AG09309 (cell line): Measurements from ENCODE around the gene CDC42BPB.
A peak's percentile ranks its signal among the peaks of the same experiment; 100 is the strongest.

Source experiments
- DNase-seq: peaks from one replicate; pipeline ENCODE4 v3.0.0-alpha.2; 2010; ENCODE audit warnings: low read depth
- H3K4me3 ChIP-seq: 2 replicates; pipeline ENCODE4 v1.5.1; 2011; ENCODE audit warnings: mild to moderate bottlenecking, low read depth, low read length, moderate library complexity; ENCODE audit not compliant: control insufficient read depth
- TF ChIP-seq, protein P1 (sequence below): IDR thresholded peaks from 2 replicates; pipeline ENCODE4 v1.5.1; 2011; ENCODE audit warnings: mild to moderate bottlenecking, low read depth, low read length, inconsistent platforms; ENCODE audit not compliant: insufficient read depth, control insufficient read depth; ENCODE audit errors: missing control alignments

CDC42BPB gene

DNA sequence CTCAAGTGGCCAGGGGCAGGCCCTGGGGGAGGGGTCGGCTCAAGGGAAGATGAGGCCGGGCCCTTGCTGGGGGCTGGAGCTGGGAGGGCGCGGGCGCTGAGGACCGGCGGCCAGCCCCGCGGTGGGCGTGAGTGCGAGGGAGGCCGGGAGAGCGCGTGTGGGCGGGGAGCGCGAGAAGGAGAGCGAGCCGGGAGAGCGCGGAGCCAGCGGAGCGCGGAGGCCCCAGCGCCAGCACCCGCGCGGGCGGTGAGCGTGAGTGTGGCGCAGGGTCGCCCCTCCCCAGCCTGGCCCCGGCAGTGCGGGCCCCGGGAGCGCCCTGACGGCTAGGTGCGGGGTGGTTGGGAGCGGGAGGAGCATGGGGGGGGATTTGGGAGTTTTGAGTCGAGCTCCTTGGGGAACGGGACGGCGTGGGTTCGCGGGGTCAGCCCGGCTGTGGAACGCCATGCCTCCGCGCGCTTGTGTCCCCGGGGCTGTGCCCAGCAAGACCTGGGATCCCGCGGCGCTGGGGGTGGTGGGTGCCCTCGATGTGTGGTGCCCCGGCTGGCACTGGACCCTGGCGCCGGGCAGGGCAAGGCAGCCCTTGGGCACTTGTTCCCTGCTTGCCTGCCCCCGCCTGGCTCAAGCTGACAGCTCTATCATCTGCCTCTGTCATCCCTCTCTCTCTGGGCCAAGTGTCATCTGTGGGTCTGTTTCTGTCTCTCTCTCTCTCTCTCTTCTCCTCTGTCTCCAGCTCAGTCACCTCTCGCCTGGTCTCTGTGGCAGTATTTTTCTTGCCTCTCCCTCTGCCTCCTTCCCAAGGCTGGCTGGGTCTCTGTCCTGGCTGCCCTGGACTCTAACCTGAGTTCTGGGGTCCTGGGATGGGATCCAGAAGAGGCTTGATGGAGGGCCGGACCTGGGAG is 26.9 kb upstream of the CDC42BPB start, which contains the start of gene LBHD2:
Gene LBHD2 (plus strand): TSS at position 190 of the 899 bp plus-strand sequence. CDS start 1,803 bp downstream, outside the sequence.
- no peak within 1 kb of the TSS for H3K4me3 ChIP-seq
- TF ChIP-seq, protein P1, sequence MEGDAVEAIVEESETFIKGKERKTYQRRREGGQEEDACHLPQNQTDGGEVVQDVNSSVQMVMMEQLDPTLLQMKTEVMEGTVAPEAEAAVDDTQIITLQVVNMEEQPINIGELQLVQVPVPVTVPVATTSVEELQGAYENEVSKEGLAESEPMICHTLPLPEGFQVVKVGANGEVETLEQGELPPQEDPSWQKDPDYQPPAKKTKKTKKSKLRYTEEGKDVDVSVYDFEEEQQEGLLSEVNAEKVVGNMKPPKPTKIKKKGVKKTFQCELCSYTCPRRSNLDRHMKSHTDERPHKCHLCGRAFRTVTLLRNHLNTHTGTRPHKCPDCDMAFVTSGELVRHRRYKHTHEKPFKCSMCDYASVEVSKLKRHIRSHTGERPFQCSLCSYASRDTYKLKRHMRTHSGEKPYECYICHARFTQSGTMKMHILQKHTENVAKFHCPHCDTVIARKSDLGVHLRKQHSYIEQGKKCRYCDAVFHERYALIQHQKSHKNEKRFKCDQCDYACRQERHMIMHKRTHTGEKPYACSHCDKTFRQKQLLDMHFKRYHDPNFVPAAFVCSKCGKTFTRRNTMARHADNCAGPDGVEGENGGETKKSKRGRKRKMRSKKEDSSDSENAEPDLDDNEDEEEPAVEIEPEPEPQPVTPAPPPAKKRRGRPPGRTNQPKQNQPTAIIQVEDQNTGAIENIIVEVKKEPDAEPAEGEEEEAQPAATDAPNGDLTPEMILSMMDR: no peak
- DNase-seq: no peak

DNA sequence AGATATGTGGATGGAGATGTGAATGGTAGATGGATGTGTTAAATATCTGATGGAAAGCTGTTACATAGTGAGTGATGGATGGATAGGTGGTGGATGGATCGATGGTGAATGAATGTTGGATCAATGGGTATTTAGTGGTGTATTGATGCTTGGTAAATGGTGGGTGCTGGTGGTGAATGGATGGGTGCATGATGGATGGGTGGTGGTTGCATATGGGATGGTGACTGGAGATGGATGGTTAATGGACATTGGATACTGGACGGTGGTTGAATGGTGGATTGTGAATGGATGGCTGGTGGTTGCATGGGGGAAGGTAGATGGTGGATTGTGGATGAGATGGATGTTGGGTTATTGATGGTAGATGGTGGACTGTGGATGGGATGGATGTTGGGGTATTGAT is 24.6 kb upstream of the CDC42BPB start:
- DNase-seq: no peak
- TF ChIP-seq, protein P1: no peak
- H3K4me3 ChIP-seq: no peak overlapping the region

DNA sequence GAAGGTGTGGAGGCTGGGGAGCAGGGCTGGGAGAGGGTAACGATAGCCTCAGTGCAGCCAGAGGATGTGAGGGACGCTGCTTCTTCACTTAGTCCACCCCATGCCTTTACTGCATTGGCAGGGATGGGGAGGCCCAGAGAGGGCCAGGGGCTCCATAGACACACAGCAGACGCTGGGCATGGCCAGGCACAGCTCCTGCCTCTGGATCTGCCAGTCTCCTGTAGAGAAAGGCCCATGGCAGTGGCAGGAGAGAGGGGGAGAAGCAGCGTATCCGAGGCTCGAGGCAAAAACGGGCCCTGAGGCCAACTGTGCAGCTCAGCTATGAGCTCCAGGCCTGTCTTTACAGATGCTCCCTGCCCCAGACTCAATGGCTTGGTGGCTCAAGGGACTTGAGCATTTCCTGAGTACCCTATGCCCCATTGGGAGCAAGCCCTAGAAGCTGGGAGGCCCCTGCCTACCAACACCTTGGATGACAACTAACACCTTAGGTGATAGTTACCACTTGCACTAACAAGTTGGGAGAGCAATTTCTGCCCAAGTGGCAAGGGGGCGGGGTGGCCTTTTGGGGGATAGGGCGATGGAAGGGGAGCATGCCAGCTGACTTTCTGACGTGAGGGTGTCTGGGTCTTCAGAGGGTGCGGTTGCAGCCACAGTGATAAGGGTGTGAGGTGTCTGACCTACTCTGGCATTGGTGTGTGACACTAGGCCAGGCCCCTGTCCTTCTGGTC is 21.7 kb upstream of the CDC42BPB start:
- H3K4me3 ChIP-seq: no peak overlapping the region
- TF ChIP-seq, protein P1: no peak
- no peak for DNase-seq

DNA sequence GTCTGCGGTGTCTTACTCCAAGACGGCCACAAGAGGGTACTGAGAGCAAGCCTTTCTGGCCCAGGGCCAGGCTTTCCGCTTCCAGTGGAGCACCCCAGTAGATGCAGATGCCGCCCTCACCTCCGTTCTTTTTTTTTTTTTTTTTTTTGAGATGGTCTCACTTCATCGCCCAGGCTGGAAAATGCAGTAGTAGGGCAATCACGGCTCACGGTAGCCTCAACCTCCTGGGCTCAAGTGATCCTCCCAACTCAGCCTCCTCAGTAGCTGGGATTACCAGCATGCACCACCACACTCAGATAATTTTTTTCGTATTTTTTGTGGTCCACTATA is 21.0 kb upstream of the CDC42BPB start:
- DNase-seq: peak; percentile 37
- no peak overlapping the region for H3K4me3 ChIP-seq
- TF ChIP-seq, protein P1: peak; percentile 82

DNA sequence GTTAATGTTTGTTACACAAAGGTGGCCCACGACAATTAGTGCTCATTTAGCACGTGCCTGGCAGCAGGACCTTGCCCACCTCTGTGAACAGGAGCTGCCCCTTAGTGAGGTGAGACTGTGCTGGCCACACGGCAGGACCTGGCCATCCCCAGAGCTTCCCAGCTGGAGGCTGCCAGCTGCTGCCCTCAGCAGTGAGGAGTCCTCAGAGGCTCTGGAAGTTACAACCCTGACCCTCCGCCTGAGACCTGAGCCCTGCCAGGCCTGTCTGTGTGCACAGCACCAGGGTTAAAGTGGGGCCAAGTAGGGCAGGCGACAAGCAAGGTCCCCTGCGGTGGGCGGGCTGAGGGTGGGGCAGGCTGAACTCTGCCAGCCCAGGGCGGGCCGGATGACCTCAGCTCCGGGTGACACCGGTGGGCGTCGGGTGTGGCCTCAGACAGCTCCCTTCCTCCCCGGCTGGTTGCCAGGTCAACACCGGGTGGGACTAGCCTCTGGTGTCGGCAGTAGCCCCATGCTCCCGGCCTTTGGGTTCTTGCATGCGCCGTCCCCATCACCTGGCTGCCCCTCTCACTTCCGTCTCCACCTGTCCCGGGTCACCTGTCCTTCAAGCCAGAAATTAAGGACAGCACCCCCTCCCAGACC is 17.5 kb upstream of the CDC42BPB start:
- peak overlapping the region; percentile 33; the same call in 1 of the 2 replicates for H3K4me3 ChIP-seq
- TF ChIP-seq, protein P1: no peak
- no peak for DNase-seq

DNA sequence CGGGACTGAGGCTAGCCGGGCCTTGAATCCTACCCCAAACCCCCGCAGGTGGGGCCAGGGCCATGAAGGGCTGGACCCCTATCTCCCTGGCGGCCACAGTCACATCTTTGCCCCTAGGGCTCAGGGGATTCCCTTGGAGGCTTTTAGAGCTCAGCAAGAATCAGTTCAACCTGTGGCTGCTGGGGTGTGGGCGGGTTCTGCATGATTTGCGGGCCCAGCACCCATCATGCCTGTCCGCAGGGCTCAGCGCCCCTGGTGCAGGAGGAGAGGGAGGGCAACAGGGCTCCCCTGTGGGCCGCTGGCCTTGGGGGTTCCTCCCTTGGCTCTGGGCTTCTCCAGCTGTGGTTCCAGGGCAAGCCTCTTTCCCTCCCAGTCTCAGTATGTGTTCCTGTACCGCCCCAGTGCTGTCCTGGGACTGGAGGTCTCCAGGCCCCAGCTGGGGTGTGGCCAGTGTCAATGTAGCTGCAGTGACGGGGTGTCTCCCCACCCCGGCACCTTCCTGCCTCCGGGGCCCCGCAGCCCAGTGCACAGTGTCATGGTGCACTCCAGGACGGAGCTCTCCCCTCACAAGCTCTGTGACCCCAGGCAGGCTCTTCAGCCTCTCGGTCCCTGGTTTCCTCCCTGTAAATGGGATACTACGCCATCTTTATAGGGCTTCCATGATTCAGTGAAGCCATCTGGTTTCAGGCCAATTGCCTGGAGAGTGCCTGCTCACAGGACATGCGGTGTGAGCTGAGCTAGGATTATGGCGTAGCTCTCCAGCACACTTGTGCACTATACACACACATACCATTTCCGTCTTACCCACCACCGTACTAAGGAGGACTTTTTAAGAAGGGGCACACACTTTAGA is 16.8 kb upstream of the CDC42BPB start:
- no peak overlapping the region for H3K4me3 ChIP-seq
- TF ChIP-seq, protein P1: no peak
- no peak for DNase-seq
